Activated CD4-positive, alpha-beta T cell treated with anti-CD3 and anti-CD28 coated beads for 48 hours (primary cell): ENCODE results near the gene TMEM236.
"Not testable (repeated sequence)": the region's sequence is repeated elsewhere in the genome, so short reads cannot be mapped to it uniquely, and the experiment has no call there.

Experiments
- DNase-seq: peaks from one replicate; pipeline ENCODE4 v3.0.0-alpha.2; 2020

Gene TMEM236

GRCh38 chr10:17751781-17752445 is at the start of gene TMEM236:
TSS of gene TMEM236 (plus strand) at chr10:17752201. CDS start at chr10:17752296, 95 bp downstream.
- DNase-seq: no peak

GRCh38 chr10:17703706-17704105 is 48.3 kb upstream of the TMEM236 start:
- DNase-seq: no peak

GRCh38 chr10:17708821-17709220 is 43.2 kb upstream of the TMEM236 start:
- DNase-seq: no peak

GRCh38 chr10:17709492-17709891 is 42.5 kb upstream of the TMEM236 start:
- DNase-seq: no peak

GRCh38 chr10:17710181-17710580 is 41.8 kb upstream of the TMEM236 start:
- no peak for DNase-seq

GRCh38 chr10:17712053-17712452 is 39.9 kb upstream of the TMEM236 start:
- no peak for DNase-seq

GRCh38 chr10:17712717-17713471 is 39.1 kb upstream of the TMEM236 start:
- DNase-seq: no peak

- no peak for DNase-seq
Measured at GRCh38 chr10:17713758-17714157, 38.2 kb upstream of the TMEM236 start.

- no peak for DNase-seq
Measured at GRCh38 chr10:17716161-17716560, 35.8 kb upstream of the TMEM236 start.

- not testable (repeated sequence) for DNase-seq
Measured at GRCh38 chr10:17722317-17723014, 29.5 kb upstream of the TMEM236 start.

GRCh38 chr10:17725703-17726102 is 26.3 kb upstream of the TMEM236 start:
- no peak for DNase-seq

- DNase-seq: no peak
Measured at GRCh38 chr10:17729630-17730029, 22.4 kb upstream of the TMEM236 start.

- DNase-seq: no peak
Measured at GRCh38 chr10:17730667-17731066, 21.3 kb upstream of the TMEM236 start.

GRCh38 chr10:17731331-17732020 is 20.5 kb upstream of the TMEM236 start:
- DNase-seq: no peak

- no peak for DNase-seq
Measured at GRCh38 chr10:17733620-17734019, 18.4 kb upstream of the TMEM236 start.

- DNase-seq: no peak
Measured at GRCh38 chr10:17734432-17735080, 17.4 kb upstream of the TMEM236 start.

- no peak for DNase-seq
Measured at GRCh38 chr10:17735166-17735941, 16.6 kb upstream of the TMEM236 start.

GRCh38 chr10:17736223-17736622 is 15.8 kb upstream of the TMEM236 start:
- no peak for DNase-seq

- DNase-seq: no peak
Measured at GRCh38 chr10:17737027-17737965, 14.7 kb upstream of the TMEM236 start.

- no peak for DNase-seq
Measured at GRCh38 chr10:17740668-17741067, 11.3 kb upstream of the TMEM236 start.

GRCh38 chr10:17742918-17743317 is 9.1 kb upstream of the TMEM236 start:
- DNase-seq: peak; percentile 84
